ENCODE measurements around the gene LIPN.

DNA sequence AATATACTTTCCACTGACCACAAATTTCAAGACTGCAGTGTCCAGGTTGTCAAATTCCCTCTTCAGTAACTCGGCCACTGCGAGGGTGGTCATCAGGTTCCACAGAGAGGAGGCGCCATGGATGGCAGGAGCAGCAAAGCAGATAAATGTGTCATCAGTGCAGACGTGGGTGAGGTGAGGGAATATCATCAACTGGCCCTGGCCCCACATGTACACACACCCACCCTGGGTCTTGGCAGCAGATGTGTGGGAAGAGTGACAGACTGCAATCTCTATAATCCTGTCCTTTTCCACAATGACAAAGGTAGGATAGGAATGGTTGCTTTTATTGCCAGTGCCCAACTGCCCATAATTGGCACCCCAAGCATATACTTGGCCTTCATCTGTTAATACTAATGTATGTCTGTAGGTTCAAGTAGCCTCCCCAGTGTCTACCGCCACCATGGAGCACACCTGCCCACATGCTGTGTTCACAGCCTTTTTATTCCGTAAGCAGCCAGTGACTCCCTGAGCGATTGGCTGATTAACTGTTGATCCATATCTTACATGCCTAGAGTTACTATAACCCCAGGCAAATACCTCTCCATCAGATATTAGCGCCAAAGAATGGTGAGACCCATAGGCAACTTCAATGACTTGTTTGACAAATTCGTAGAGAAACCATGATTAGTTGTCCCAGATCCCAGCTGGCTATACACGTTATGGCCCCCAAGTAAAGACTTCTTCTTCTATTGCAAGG lies 26.4 kb downstream of the LIPN start:
- TF ChIP-seq, protein P1, sequence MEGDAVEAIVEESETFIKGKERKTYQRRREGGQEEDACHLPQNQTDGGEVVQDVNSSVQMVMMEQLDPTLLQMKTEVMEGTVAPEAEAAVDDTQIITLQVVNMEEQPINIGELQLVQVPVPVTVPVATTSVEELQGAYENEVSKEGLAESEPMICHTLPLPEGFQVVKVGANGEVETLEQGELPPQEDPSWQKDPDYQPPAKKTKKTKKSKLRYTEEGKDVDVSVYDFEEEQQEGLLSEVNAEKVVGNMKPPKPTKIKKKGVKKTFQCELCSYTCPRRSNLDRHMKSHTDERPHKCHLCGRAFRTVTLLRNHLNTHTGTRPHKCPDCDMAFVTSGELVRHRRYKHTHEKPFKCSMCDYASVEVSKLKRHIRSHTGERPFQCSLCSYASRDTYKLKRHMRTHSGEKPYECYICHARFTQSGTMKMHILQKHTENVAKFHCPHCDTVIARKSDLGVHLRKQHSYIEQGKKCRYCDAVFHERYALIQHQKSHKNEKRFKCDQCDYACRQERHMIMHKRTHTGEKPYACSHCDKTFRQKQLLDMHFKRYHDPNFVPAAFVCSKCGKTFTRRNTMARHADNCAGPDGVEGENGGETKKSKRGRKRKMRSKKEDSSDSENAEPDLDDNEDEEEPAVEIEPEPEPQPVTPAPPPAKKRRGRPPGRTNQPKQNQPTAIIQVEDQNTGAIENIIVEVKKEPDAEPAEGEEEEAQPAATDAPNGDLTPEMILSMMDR (IDR thresholded peaks at IDR 0.05; ENCODE audit: low read depth, low read length, poor library complexity, severe bottlenecking), result no peak
- TF ChIP-seq EZH2phosphoT487 (IDR thresholded peaks at IDR 0.05; ENCODE audit: borderline replicate concordance, low read length), result no peak
